Neural progenitor cell (in vitro differentiated cells): ENCODE measurements around the gene CDK5RAP3. TPM values are rescaled to one million over a fixed set of nuclear protein-coding genes. Genes with fewer than 3 reads are reported as not detected.

Experiments
- DNase-seq: peaks from one replicate; pipeline ENCODE4 v3.0.0-alpha.2; 2016; ENCODE audit warnings: low spot score
- H2AFZ ChIP-seq: fragments of 200-600 bp; sonication (generic); replicated peaks from 2 replicates; pipeline ENCODE4 v1.6.1; 2016; ENCODE audit warnings: antibody characterized with exemption
- H3F3A ChIP-seq: fragments of 200-600 bp; sonication (generic); 2 replicates; pipeline ENCODE4 v1.6.1; 2016; ENCODE audit warnings: antibody characterized with exemption, low read depth
- H3K27ac ChIP-seq: fragments of 200-600 bp; sonication (generic); 2 replicates; pipeline ENCODE4 v1.5.1; 2016; ENCODE audit warnings: mild to moderate bottlenecking
- H3K27me3 ChIP-seq: fragments of 200-600 bp; sonication (generic); 2 replicates; pipeline ENCODE4 v1.6.1; 2016; ENCODE audit warnings: mild to moderate bottlenecking, moderate library complexity
- H3K36me3 ChIP-seq: fragments of 200-600 bp; sonication (generic); 2 replicates; pipeline ENCODE4 v1.5.1; 2016
- H3K4me1 ChIP-seq: fragments of 200-600 bp; sonication (generic); 2 replicates; pipeline ENCODE4 v1.6.1; 2016; ENCODE audit warnings: mixed run types
- H3K4me2 ChIP-seq: fragments of 200-600 bp; sonication (generic); 2 replicates; pipeline ENCODE4 v1.6.1; 2016
- H3K4me3 ChIP-seq: fragments of 200-600 bp; sonication (generic); 2 replicates; pipeline ENCODE4 v1.5.1; 2016
- H3K79me2 ChIP-seq: fragments of 200-600 bp; sonication (generic); 2 replicates; pipeline ENCODE4 v1.6.1; 2016; ENCODE audit warnings: low read depth
- H3K9ac ChIP-seq: fragments of 200-600 bp; sonication (generic); 2 replicates; pipeline ENCODE4 v1.6.1; 2016
- H3K9me3 ChIP-seq: fragments of 200-600 bp; sonication (generic); 2 replicates; pipeline ENCODE4 v1.5.1; 2016; ENCODE audit warnings: low read depth
- H4K20me1 ChIP-seq: fragments of 200-600 bp; sonication (generic); 2 replicates; pipeline ENCODE4 v1.6.1; 2016; ENCODE audit warnings: low read depth
- H3K27ac Mint-ChIP-seq: 3 replicates; pipeline ENCODE4 v1.8.0; 2021; ENCODE audit warnings: mixed read lengths
- H3K27me3 Mint-ChIP-seq: 2 replicates; pipeline ENCODE4 v1.8.0; 2022; ENCODE audit warnings: low read depth, mild to moderate bottlenecking, inconsistent platforms, moderate library complexity, mixed read lengths; ENCODE audit not compliant: insufficient read depth
- H3K36me3 Mint-ChIP-seq: 3 replicates; pipeline ENCODE4 v1.8.0; 2021; ENCODE audit warnings: mixed read lengths
- H3K4me1 Mint-ChIP-seq: 3 replicates; pipeline ENCODE4 v1.8.0; 2021; ENCODE audit warnings: mixed read lengths
- H3K4me3 Mint-ChIP-seq: 3 replicates; pipeline ENCODE4 v1.8.0; 2021; ENCODE audit warnings: mild to moderate bottlenecking, moderate library complexity, mixed read lengths
- H3K9me3 Mint-ChIP-seq: 3 replicates; pipeline ENCODE4 v1.8.0; 2020; ENCODE audit warnings: mixed read lengths
- CTCF ChIP-seq: fragments of 200-600 bp; sonication (generic); IDR thresholded peaks from 2 replicates; pipeline ENCODE4 v1.5.1; 2017; ENCODE audit warnings: antibody characterized with exemption, mild to moderate bottlenecking
- EZH2 ChIP-seq: fragments of 200-600 bp; sonication (generic); IDR thresholded peaks from 2 replicates; pipeline ENCODE4 v1.6.1; 2017; ENCODE audit warnings: antibody characterized with exemption, mild to moderate bottlenecking, moderate library complexity
- EZH2phosphoT487 ChIP-seq: fragments of 200-600 bp; sonication (generic); IDR thresholded peaks from 2 replicates; pipeline ENCODE4 v1.6.1; 2017; ENCODE audit warnings: antibody characterized with exemption
- total RNA-seq: library from RNA; depleted of rRNA; stranded (reverse); fragments of >200 nt; gene quantifications from 2 replicates; pipeline ENCODE4 v1.2.3, GENCODE V29; 2015; ENCODE audit warnings: low replicate concordance

CDK5RAP3 gene
- total RNA-seq, 1 donor from 2014 or later: 104 TPM

- H3K27me3 ChIP-seq: peaks cover 27% of the 10 kb centered on the region
- peaks cover 8% of the 10 kb centered on the region for H3K4me1 ChIP-seq
- H3K4me3 Mint-ChIP-seq: peak overlapping the region; percentile 87
- H3K9me3 Mint-ChIP-seq: no peaks in the 10 kb centered on the region
- no peak for DNase-seq
- peaks cover 38% of the 10 kb centered on the region for H3K4me1 Mint-ChIP-seq
- no peak overlapping the region for H3K9ac ChIP-seq
- peak overlapping the region; percentile 43 for H3K4me3 ChIP-seq
- no peaks in the 10 kb centered on the region for H3K79me2 ChIP-seq
- peak overlapping the region; percentile 90 for H3K4me2 ChIP-seq
- H3K27me3 Mint-ChIP-seq: peaks cover 16% of the 10 kb centered on the region
- no peak overlapping the region for H3K27ac Mint-ChIP-seq
- H2AFZ ChIP-seq: no peak overlapping the region
- H3K36me3 ChIP-seq: no peaks in the 10 kb centered on the region
- H3K9me3 ChIP-seq: no peaks in the 10 kb centered on the region
- H4K20me1 ChIP-seq: no peaks in the 10 kb centered on the region
- no peak overlapping the region for H3K27ac ChIP-seq
- TF ChIP-seq CTCF (no peak), EZH2 (no peak), EZH2phosphoT487 (no peak)
- H3K36me3 Mint-ChIP-seq: no peaks in the 10 kb centered on the region
- H3F3A ChIP-seq: peaks cover 24% of the 10 kb centered on the region
Measured at GRCh38 chr17:48025904-48026501, 55.1 kb downstream of the CDK5RAP3 start.

GRCh38 chr17:48026502-48027321 lies 55.8 kb downstream of the CDK5RAP3 start:
- Mint-ChIP-seq H3K9me3 (no peaks in the 10 kb centered on the region), H3K27me3 (peaks cover 16% of the 10 kb centered on the region), H3K4me3 (peak overlapping the region; percentile 87), H3K4me1 (peaks cover 36% of the 10 kb centered on the region), H3K27ac (no peak overlapping the region), H3K36me3 (no peaks in the 10 kb centered on the region)
- peaks cover 8% of the 10 kb centered on the region for H3K4me1 ChIP-seq
- H2AFZ ChIP-seq: peak overlapping the region; percentile 65
- no peak overlapping the region for H3K4me2 ChIP-seq
- TF ChIP-seq EZH2: peak; percentile 12
- TF ChIP-seq CTCF: peak; percentile 86
- no peak for TF ChIP-seq EZH2phosphoT487
- H3K79me2 ChIP-seq: no peaks in the 10 kb centered on the region
- DNase-seq: peak; percentile 95
- peaks cover 24% of the 10 kb centered on the region for H3F3A ChIP-seq
- H4K20me1 ChIP-seq: no peaks in the 10 kb centered on the region
- H3K9me3 ChIP-seq: no peaks in the 10 kb centered on the region
- no peak overlapping the region for H3K4me3 ChIP-seq
- H3K27ac ChIP-seq: no peak overlapping the region
- H3K27me3 ChIP-seq: peaks cover 27% of the 10 kb centered on the region
- no peak overlapping the region for H3K9ac ChIP-seq
- no peaks in the 10 kb centered on the region for H3K36me3 ChIP-seq

- Histone ChIP-seq H4K20me1 (no peaks in the 10 kb centered on the region), H3F3A (peaks cover 24% of the 10 kb centered on the region), H3K27me3 (peaks cover 28% of the 10 kb centered on the region), H3K4me3 (no peak overlapping the region), H3K4me2 (no peak overlapping the region), H3K27ac (no peak overlapping the region), H3K36me3 (no peaks in the 10 kb centered on the region), H2AFZ (no peak overlapping the region), H3K4me1 (peaks cover 8% of the 10 kb centered on the region), H3K9me3 (no peaks in the 10 kb centered on the region), H3K79me2 (no peaks in the 10 kb centered on the region), H3K9ac (no peak overlapping the region)
- Mint-ChIP-seq H3K9me3 (no peaks in the 10 kb centered on the region), H3K27ac (no peak overlapping the region), H3K4me1 (peaks cover 36% of the 10 kb centered on the region), H3K27me3 (peaks cover 18% of the 10 kb centered on the region), H3K36me3 (no peaks in the 10 kb centered on the region), H3K4me3 (no peak overlapping the region)
- TF ChIP-seq EZH2 (no peak), CTCF (no peak), EZH2phosphoT487 (no peak)
- peak; percentile 25 for DNase-seq
Measured at GRCh38 chr17:48027322-48027981, 56.5 kb downstream of the CDK5RAP3 start.
